ENCODE data around the gene LHX3. TPM values are rescaled to one million over a fixed set of nuclear protein-coding genes. Genes with fewer than 3 reads are reported as not detected.

The LHX3 gene
- total RNA-seq, 1 donor from 2014 or later, result not detected

DNA sequence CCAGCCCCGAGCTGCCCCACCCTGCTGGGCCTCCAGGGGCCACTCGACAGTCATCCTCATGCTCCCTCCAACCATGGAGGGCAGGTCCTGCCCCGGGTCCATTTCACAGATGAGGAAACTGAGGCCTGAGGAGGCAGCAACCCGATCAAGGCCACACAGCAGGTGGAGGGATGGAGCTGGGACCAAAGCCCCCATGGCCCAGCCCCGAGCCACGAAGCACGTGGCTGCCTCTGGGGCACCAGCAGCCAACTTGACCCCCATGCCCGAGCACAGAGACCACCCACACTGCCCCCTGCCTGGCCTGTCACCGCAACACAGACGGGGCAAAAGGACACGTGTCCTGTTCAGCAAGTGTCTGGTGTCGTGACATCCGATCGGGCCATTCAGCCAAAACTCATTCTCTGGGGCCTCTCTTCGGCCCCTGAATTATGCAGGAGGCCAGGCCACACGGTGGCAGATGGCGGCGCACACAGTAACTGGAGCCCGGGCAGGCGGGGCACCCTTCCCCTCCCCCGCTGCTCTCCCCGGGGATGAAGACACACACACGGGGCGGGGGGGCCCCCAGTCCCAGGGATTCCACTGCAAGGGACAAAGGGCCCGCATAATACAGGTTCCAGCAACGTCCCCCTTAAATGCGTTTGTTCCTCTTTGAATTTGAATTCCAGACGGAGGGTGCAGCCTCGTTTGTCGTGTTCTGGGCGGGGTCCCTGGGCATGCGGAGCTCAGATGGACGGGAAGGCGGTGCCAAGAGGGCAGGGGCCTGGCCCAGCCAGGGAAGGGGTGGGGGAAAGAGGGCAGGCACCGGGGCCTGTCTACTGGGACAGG lies 56.8 kb downstream of the LHX3 start:
- Histone ChIP-seq H3K27ac (ENCODE audit: low read depth, low read length) (no peak overlapping the region), H2AFZ (ENCODE audit: low read depth, low read length) (no peak overlapping the region), H3K36me3 (ENCODE audit: insufficient read depth, low read length) (no peaks in the 10 kb centered on the region), H3K79me2 (ENCODE audit: insufficient read depth, low read length) (no peaks in the 10 kb centered on the region), H3K4me1 (ENCODE audit: insufficient read depth, low read length) (no peaks in the 10 kb centered on the region), H3K9ac (ENCODE audit: low read length) (no peak overlapping the region), H4K20me1 (ENCODE audit: insufficient read depth, low read length) (no peaks in the 10 kb centered on the region), H3K27me3 (ENCODE audit: insufficient read depth, low read length) (peaks cover 11% of the 10 kb centered on the region), H3K4me2 (ENCODE audit: low read length) (no peak overlapping the region), H3K4me3 (ENCODE audit: insufficient read depth, low read depth, low read length) (no peak overlapping the region), H3K9me3 (ENCODE audit: insufficient read depth, low read depth, low read length) (no peaks in the 10 kb centered on the region)
- peaks cover 36% of the 10 kb centered on the region for H3K27me3 Mint-ChIP-seq (ENCODE audit: low read depth, unreplicated experiment)
- no peak for TF ChIP-seq EZH2 (IDR thresholded peaks at IDR 0.05; ENCODE audit: insufficient read depth, low read length)
- TF ChIP-seq, protein P1, sequence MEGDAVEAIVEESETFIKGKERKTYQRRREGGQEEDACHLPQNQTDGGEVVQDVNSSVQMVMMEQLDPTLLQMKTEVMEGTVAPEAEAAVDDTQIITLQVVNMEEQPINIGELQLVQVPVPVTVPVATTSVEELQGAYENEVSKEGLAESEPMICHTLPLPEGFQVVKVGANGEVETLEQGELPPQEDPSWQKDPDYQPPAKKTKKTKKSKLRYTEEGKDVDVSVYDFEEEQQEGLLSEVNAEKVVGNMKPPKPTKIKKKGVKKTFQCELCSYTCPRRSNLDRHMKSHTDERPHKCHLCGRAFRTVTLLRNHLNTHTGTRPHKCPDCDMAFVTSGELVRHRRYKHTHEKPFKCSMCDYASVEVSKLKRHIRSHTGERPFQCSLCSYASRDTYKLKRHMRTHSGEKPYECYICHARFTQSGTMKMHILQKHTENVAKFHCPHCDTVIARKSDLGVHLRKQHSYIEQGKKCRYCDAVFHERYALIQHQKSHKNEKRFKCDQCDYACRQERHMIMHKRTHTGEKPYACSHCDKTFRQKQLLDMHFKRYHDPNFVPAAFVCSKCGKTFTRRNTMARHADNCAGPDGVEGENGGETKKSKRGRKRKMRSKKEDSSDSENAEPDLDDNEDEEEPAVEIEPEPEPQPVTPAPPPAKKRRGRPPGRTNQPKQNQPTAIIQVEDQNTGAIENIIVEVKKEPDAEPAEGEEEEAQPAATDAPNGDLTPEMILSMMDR (IDR thresholded peaks at IDR 0.05; ENCODE audit: insufficient read depth, low read depth, low read length), result no peak
- H3K27ac Mint-ChIP-seq (ENCODE audit: unreplicated experiment), result no peak overlapping the region
- no peaks in the 10 kb centered on the region for H3K9me3 Mint-ChIP-seq (ENCODE audit: unreplicated experiment)
- H3K36me3 Mint-ChIP-seq (ENCODE audit: low read depth, unreplicated experiment), result no peaks in the 10 kb centered on the region
- FAIRE-seq, result no peak
- peaks cover 2% of the 10 kb centered on the region for H3K4me1 Mint-ChIP-seq (ENCODE audit: low read depth, unreplicated experiment)
- no peak for DNase-seq (ENCODE audit: low read depth)
- H3K4me3 Mint-ChIP-seq (ENCODE audit: unreplicated experiment), result no peak overlapping the region

DNA sequence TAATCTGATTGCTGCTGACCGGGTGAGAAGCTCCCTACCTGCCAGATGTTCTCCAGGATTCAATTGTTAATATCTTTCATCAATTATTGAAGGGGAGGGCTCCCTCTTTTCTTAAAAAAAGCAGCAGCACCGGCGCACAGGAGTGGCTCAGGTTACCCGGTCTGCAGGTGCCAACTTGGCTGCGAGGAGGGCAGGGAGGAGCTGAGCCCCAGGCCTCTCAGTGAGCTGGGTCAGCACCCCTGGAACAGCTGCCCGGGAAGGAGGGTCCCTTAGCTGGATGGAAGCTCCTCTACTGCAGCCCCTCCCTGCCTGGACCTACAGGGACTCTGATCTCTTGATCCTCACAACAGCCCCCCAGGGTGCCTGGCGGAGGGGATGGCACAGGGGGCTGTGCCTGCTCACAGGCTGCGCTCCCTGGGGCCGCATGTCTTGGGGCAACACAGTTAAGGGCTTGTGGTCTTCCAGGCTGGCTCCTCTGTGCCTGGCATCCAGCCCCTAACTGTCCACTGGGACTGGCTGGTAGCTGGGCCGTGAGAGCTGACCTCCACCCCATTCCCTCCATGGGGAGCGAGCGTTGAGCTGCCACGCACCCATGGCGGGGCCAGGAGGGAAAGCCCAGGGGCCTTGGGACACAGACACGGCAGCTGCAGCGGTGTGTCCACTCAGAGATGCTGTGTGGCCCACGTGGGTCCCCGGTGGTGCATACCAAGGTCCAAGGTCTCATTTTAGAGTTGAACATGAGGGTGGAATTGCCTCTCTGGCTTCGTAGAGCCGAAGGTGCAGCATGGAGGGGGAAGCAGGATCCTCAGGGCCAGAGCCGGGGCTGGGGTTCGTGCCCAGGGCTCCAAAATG lies 57.7 kb downstream of the LHX3 start:
- no peak overlapping the region for H3K4me2 ChIP-seq (ENCODE audit: low read length)
- H3K9ac ChIP-seq (ENCODE audit: low read length), result no peak overlapping the region
- Mint-ChIP-seq H3K4me3 (ENCODE audit: unreplicated experiment) (no peak overlapping the region), H3K27ac (ENCODE audit: unreplicated experiment) (no peak overlapping the region), H3K36me3 (ENCODE audit: low read depth, unreplicated experiment) (no peaks in the 10 kb centered on the region), H3K4me1 (ENCODE audit: low read depth, unreplicated experiment) (no peaks in the 10 kb centered on the region), H3K27me3 (ENCODE audit: low read depth, unreplicated experiment) (peaks cover 31% of the 10 kb centered on the region), H3K9me3 (ENCODE audit: unreplicated experiment) (no peaks in the 10 kb centered on the region)
- DNase-seq (ENCODE audit: low read depth) (no peak), FAIRE-seq (no peak)
- H3K27me3 ChIP-seq (ENCODE audit: insufficient read depth, low read length), result peaks cover 11% of the 10 kb centered on the region
- H3K79me2 ChIP-seq (ENCODE audit: insufficient read depth, low read length), result no peaks in the 10 kb centered on the region
- peak; percentile 2 for TF ChIP-seq EZH2 (IDR thresholded peaks at IDR 0.05; ENCODE audit: insufficient read depth, low read length)
- TF ChIP-seq, protein P1 (IDR thresholded peaks at IDR 0.05; ENCODE audit: insufficient read depth, low read depth, low read length), result no peak
- no peaks in the 10 kb centered on the region for H4K20me1 ChIP-seq (ENCODE audit: insufficient read depth, low read length)
- no peaks in the 10 kb centered on the region for H3K9me3 ChIP-seq (ENCODE audit: insufficient read depth, low read depth, low read length)
- no peaks in the 10 kb centered on the region for H3K36me3 ChIP-seq (ENCODE audit: insufficient read depth, low read length)
- no peak overlapping the region for H2AFZ ChIP-seq (ENCODE audit: low read depth, low read length)
- no peak overlapping the region for H3K27ac ChIP-seq (ENCODE audit: low read depth, low read length)
- no peaks in the 10 kb centered on the region for H3K4me1 ChIP-seq (ENCODE audit: insufficient read depth, low read length)
- H3K4me3 ChIP-seq (ENCODE audit: insufficient read depth, low read depth, low read length), result no peak overlapping the region

Other genes starting within 250 kb of the LHX3 start
- 31.8 and 32.5 TPM in 2 replicates for gene UBAC1, start 243.8 kb downstream of the LHX3 start, total RNA-seq
- 31.3 and 34.0 TPM in 2 replicates for gene NACC2, start 109.8 kb downstream of the LHX3 start, total RNA-seq
- gene TMEM250, start 86.3 kb downstream of the LHX3 start, total RNA-seq, result 29.8 and 30.3 TPM in 2 replicates
- gene QSOX2, start 40.7 kb upstream of the LHX3 start, total RNA-seq, result 20.4 and 20.9 TPM in 2 replicates
- 0.09 TPM in 1 of 2 replicates, not detected in the other for gene CCDC187, start 99.0 kb upstream of the LHX3 start, total RNA-seq
- 52.6 and 59.4 TPM in 2 replicates for gene GPSM1, start 122.4 kb upstream of the LHX3 start, total RNA-seq
- 14.0 and 17.4 TPM in 2 replicates for gene DNLZ, start 158.6 kb upstream of the LHX3 start, total RNA-seq
- 2.7 and 4.2 TPM in 2 replicates for gene CARD9, start 168.5 kb upstream of the LHX3 start, total RNA-seq
- 13.8 and 18.6 TPM in 2 replicates for gene SNAPC4, start 195.0 kb upstream of the LHX3 start, total RNA-seq
- 71.5 and 71.7 TPM in 2 replicates for gene ENTR1, start 205.5 kb upstream of the LHX3 start, total RNA-seq
- 91.6 and 94.4 TPM in 2 replicates for gene PMPCA, start 205.5 kb upstream of the LHX3 start, total RNA-seq
- gene INPP5E, start 234.7 kb upstream of the LHX3 start, total RNA-seq, result 12.6 and 13.2 TPM in 2 replicates